Fibroblast of skin of abdomen (primary cell): ENCODE results near the gene AHSA1. TPM values are rescaled to one million over a fixed set of nuclear protein-coding genes. Genes with fewer than 3 reads are reported as not detected.
A peak's percentile ranks its signal among the peaks of the same experiment; 100 is the strongest.
"Not testable (repeated sequence)": the region's sequence is repeated elsewhere in the genome, so short reads cannot be mapped to it uniquely, and the experiment has no call there.

Experiments used
- DNase-seq: peaks from one replicate; pipeline ENCODE4 v3.0.0-alpha.2; 2013
- polyA plus RNA-seq, 2 experiments: library from polyadenylated mRNA; unstranded; fragments of 120-200 nt; gene quantifications; one replicate each; pipeline ENCODE4 v1.2.1, GENCODE V29; 2013; ENCODE audit not compliant: insufficient read length in 2 of 2

AHSA1 gene
- polyA plus RNA-seq (2013, experiment 1 of 2; ENCODE audit: insufficient read length) = 132 TPM
- 121 TPM for polyA plus RNA-seq (2013, experiment 2 of 2; ENCODE audit: insufficient read length)

DNA sequence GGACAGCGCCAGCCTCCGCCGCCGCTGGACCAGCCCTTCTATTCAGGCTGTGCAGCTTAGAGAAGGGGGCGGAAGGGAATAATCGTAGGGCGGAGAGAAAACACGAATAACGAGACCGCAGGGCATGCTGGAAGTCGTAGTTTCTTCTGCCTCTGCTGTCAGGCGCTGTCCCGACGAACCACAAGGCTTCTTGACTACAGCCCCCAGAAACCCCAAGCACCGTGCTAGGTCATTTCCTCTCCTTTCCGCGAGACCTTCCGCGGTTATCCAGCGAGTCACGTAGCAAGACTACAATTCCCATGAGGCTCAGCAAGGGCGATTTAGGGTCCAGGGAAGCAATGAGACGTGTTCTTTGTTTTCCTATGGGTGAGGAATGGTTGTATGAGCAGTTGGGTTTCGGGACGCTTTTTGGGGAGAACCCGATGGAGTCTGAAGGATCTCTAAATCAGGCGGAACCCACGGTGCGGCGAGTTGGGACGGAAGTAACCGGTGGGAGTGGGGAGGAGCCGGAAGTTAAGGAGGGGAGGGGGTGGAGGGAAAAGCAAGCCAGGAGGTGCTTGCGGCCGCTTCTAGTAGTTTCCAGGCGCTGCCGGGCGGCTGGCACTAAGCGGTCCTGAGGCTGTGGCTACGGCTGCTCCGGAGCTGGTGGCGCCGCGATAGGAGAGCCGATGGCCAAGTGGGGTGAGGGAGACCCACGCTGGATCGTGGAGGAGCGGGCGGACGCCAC, at the start of gene AHSA1, which contains the start of gene VIPAS39:
Gene AHSA1 (plus strand): TSS at position 572 of the 727 bp plus-strand sequence. CDS start 97 bp downstream, at position 669.
Gene VIPAS39 (minus strand): TSS at position 80 of the 727 bp plus-strand sequence. CDS start 3,499 bp downstream, outside the sequence.
- DNase-seq = peak; percentile 99

DNA sequence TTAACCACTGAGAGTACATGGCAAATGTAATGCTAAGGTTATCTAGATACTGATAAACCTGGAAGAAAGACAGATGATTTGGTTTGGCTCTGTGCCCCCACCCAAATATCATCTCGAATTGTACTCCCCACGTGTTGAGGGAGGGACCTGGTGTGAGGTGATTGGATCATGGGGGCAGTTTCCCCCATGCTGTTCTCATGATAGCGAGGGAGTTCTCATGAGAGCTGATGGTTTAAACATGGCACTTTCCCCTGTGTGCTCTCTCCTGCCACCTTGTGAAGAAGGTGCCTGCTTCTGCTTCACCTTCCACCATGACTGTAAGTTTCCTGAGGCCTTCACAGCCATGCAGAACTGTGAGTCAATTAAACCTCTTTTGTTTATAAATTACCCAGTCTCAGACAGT, 48.8 kb upstream of the AHSA1 start:
- no peak for DNase-seq

DNA sequence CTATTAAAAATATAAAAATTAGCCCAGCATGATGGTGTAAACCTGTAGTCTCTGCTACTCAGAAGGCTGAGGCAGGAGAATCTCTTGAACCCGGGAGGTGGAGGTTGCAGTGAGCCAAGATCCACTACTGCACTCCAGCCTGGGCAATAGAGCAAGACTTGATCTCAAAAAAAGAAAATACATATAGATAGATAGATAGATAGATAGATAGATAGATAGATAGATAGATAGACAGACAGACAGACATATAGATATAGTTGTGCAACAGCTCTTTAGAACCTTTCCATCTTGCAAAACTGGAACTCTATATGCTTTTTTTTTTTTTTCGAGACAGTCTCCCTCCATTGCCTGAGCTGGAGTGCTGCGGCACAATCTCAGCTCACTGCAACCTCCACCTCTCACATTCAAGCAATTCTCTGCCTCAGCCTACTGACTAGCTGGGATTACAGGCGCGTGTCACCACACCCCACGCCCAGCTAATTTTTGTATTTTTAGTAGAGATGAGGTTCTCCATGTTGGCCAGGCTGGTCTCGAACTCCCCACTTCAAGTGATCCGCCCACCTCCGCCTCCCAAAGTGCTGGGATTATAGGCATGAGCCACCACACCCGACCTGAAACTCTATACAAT, 42.4 kb upstream of the AHSA1 start:
- DNase-seq = not testable (repeated sequence)

DNA sequence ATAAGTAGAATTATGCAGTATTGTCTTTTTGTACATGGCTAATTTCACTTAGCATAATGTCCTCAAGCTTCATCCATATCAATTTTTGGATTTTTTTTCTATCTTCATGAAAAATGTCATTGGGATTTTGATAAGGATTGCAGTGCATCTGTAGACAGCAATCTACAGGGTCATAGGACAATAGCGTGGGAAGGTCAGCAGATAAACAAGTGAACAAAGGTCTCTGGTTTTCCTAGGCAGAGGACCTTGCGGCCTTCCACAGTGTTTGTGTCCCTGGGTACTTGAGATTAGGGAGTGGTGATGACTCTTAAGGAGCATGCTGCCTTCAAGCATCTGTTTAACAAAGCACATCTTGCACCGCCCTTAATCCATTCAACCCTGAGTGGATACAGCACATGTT, 41.8 kb upstream of the AHSA1 start:
- DNase-seq = not testable (repeated sequence)

DNA sequence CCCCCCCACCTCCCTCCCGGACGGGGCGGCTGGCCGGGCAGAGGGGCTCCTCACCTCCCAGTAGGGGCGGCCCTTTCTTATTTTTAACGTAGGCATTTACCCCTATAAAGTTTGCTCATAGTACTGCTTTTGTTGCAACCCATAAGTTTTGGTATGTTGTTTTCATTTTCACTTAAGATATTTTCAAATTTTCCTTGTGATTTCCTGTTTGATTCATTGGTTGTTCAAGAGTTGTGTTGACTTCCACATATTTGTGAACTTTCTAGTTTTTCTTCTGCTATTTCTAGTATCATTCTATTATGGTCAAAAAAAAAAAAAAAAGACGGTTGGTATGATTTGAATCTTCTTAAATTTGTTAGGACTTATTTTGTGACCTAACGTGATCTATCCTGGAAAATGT, 41.1 kb upstream of the AHSA1 start:
- DNase-seq = no peak

DNA sequence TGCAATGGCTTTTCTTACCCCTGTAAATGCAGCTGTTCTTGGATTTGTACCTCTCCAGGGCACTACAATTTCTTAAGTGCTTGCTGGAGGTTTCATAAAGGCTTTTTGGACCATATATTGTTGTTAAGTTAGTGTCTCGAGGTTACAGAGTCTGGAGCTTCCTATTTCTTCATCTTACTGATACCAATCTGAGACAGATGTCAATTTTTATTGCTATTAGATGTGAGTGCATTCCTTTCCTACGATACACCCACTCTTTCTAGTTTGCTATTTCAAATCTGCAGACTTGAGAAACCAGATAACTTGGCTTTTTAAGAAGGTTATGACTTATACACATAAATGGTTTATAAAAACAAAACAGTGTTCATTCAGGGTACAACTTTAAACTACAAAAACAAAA, 36.7 kb upstream of the AHSA1 start:
- peak; percentile 30 for DNase-seq

DNA sequence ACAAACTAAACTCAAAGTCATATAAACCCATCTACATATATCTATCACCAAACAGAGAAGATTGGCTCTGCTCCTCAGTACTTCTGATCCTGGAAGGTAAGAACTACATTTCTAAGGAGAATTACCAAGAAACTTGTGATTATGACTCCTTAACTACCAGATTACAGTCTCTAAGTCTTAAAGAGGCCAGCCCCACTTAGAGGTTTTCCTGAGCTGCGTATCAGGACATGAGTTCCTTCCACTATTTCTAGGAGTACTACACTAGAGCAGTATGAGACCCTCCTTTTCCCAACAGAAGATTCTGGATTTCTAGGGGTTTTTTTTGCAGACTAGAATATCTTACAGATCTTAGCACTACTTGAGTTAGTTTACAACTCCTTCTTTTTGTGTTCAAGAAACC, 34.5 kb upstream of the AHSA1 start, which contains the start of gene NOXRED1:
Gene NOXRED1 (minus strand): TSS at position 101 of the 400 bp plus-strand sequence. CDS start 634 bp downstream, outside the sequence.
- DNase-seq = no peak

DNA sequence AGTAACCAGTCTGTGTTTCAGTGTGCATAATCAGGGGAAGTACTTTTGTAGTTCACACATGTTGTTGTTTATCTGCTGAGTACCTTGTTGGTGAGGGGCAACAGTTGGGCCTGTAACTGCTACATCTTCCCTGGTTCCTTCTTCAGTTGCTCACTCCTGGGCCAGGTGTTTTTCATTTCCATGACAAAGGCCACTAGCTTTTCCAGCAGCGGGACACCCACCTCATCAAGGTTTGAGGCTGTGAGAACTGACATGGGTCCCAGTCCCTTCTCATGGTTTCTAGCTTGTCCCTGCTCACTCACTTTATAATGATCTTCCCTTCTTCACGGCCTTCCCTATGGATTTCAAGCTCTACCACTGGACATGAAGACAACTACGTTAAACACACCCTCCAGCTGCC, 33.0 kb upstream of the AHSA1 start:
- DNase-seq = no peak

DNA sequence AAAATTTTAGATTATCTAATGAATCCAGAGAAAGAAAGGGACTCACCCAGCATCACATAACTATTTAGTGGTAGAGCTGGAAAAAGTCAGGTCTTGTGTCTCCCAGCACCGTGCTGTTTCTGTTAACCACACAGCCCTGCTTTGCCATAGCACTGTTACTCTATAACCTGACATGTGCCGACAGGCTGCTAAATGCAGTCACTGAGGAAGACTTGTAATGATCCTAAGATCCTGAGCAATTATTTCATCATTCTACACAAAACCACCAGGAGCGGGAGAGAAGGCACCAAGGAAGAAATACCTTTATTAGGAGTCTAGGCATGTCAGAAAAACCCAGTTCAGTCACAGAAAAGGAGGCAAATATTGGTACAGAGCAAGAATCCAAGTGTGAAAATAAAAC, 31.5 kb upstream of the AHSA1 start:
- DNase-seq = no peak

DNA sequence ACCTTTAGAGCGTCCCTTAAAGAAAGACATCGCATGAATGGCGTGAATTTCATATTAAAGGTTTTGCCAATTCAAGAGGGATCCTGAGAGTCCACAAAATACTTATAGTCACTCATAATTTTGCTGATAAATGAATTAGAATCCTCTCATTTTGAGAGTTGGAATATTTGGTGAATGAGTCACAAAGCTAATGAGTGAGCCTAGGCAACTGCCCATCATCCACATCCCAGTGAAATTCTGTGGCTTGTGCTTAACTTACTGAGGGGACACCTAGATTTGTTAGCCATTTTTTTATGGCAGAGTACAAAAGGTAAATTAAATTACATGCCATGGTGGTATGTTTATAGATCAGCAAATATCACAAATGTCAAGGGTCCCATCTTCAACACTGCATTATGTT, 21.9 kb upstream of the AHSA1 start:
- peak; percentile 27 for DNase-seq

DNA sequence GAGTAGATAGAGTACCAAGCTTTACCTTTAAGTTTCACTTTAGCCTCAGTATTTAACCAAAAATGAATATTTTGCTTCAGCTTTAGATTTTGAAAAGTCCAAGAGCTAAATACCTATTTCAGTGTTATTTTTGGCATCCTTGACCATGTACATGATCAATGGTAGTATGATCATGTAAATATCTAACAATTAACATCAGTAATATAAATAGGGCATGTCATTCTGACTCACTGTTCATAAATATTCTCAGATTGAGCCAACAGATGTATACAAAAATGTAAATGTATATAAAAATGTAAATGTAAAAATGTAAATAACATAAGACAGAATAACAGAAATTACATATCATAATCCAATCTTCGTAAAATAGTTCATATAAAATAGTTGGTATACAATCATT, 19.3 kb upstream of the AHSA1 start:
- DNase-seq = no peak

DNA sequence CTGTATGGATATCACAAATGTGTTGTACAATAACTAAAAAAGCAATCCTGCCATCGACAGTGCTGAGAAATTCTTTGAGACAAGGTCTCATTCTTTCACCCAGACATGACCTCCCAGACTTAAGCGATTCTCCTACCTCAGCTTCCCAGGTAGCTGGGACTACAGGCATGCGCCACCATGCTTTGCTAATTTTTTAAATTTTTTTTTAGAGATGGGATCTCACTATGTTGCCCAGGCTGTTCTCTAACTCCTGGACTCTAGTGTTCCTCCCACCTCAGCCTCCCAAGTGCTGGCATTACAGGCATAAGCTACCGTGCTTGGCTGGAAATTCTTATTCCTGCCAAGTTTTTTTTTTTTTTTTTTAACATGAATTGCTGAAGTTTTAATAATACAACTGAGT, 18.0 kb upstream of the AHSA1 start:
- no peak for DNase-seq

DNA sequence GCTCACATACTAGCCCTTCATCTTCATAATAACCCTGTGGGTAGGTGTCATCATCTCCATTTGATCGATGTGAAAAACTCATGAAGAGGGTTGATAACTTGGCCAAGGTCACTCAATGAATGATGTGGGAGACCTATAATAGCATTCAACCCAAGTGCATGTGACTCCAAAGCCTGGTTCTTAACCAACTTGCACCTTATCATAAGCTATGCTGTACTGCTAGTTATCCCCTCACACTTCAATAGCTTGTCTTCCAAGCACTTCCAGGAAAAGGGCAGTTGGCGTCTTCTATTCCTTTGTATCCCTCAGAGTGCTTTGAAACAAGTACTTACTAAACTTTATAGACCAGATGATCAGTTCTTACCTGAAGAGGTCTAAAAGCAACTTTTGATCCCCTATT, 15.7 kb upstream of the AHSA1 start:
- DNase-seq = no peak

DNA sequence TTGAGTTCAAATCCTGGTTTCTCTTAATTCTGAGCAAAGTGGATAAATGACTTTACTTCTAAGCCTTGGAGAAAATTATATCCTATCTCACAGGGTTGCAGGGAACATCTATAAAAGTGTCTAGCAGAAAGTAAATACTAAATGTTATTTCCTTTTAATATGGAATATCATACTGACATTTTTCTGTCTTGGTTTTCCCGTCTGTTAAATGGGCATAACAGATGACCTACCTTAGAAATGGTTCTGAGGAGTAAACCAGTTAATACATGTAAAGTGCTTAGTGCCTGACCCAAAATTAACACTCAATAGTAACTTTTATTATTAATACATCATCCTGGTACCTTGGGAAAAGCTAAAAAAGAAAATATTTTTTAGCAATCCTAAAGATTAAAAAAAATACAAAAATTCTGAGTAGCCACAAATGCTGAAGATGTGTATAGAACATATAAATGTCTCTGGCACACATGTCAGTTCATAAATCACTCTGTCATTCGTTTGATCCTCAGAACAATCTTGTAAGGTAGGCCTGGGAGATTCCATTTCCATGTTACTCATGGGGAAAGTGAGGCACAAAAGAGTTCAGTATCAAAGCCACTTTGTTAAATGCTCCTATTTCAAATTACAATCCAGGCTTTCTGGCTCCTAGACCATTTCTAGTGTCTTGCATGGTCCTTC, 1.8 kb upstream of the AHSA1 start:
- DNase-seq = no peak

DNA sequence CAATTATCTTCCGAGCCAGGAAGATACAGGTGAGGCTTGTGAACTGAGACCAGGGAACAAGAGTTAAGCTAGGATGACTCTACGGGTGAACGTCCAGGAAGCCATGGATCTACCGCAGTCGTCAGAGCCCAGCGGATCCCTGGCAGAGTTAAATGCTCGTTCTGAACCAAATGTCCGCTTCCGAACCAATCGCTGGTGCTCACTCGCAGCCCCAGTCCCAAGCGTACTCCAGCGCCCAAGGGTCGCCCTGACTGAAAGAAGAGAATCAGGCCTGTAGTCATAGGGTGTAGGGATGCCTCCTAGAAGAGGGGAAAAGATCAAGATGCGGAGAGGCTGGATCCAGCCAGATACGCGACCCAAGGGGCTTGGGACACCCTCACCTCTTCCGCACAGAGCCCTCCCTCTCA, 775 bp upstream of the AHSA1 start:
- DNase-seq = no peak

DNA sequence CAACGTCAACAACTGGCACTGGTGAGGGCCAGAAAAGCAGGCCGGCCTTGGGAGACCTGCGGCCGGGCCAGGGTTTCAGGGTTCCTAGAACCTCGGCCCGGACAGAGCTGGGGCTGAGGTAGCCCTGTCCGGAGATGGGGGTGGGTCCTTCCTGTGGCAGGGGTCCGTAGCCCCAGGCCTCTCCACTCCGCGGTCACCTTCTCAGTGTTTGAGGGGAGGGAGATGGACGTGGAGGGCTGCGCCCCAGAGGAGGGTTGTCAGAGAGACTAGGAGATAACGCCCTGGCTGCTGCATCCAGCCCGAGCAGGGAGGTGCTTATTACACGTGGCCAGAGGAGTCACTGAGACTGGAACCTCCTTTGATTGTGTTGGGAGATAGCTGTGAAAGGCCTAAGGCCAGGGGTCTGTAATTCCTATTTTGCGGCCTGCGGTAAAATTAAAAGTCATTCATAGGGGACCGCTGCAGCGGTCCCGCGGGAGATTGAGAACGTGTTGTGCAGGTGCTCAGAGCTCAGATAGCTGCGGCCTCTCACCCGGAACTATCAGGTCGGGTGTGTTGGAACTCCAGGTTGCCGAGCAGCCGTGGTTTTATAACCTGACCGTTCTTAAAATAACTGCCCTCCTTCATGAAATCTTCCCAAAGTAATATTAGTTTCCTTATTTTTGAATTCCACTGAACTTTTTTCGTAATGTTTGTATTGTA, 507 bp downstream of the AHSA1 start:
- peak; percentile 21 for DNase-seq

DNA sequence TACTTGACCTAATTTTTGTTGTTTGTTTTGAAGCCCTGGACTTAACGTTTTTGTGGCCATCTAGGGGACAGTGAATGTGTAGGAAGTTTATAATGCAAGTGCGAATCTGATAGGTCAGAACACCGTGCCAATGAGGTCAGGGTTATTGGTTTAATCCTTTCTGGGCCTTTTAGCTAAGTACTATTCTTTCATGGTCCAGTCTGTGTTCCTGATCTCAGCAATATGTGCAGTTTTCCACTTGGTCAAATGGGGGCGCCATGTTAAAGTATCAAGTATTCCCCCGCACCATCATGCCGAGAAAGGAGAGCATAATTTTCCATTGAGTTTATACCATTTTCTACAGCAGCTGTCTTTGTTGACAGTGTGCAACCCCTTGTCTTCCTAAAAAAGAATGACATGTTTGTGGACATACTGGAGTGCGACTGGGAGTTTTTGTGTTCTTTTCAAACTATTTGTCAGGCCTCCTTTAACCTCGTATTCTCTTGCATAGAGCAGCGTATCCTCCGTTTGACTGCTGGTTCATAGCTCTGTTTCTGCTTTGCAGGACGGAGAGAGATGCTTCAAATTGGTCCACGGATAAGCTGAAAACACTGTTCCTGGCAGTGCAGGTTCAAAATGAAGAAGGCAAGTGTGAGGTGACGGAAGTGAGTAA, 1.3 kb downstream of the AHSA1 start:
- DNase-seq = peak; percentile 62

DNA sequence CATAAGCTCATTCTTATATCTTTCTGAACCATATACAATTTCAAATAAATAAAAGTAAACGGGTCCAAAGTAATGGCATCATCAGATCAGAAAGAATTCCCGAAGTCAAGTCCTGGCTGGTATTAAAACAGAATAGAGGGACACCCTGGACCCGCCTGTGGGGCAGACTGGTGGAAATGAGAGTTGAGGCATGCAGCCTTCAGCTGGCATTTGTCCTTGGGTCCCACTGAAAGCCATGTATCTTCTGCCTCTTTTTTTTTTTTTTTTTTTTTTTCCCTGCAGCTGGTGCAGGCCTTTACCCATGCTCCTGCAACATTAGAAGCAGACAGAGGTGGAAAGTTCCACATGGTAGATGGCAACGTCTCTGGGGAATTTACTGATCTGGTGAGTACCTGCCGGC, 9.9 kb downstream of the AHSA1 start:
- no peak for DNase-seq

DNA sequence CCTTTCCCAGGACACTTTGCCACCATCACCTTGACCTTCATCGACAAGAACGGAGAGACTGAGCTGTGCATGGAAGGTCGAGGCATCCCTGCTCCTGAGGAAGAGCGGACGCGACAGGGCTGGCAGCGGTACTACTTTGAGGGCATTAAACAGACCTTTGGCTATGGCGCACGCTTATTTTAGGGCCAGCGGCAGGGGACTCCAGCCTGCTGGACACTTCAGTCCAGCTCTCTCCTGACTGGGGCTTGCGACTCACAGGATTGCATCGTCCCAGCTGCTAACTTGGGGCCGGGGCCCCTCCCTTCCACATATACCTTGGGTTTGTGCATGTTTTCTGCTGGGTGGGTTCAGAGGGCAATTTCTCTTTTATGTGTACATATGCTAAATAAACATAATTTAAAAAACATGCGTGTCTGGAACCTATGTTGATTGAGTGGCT, 11.2 kb downstream of the AHSA1 start:
- DNase-seq = no peak

DNA sequence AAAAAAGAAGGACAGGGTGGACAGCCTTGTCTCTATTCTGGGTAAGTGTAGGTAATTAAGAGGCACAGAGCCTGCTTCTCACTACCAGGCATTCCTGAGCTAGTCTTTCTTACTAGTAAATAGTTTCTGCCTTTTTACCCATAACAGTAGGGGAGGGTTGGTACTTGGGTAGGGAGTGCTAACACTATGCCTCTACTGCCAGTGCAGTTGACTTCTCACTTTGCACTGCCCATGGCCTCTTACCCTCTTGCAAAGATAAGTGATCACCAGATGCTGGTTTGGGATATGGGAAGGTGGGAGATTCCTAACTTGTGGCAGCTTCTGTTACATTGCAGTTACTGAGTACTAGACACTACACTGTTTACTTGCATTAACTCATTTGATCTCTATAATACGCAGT, 11.6 kb downstream of the AHSA1 start:
- no peak for DNase-seq

DNA sequence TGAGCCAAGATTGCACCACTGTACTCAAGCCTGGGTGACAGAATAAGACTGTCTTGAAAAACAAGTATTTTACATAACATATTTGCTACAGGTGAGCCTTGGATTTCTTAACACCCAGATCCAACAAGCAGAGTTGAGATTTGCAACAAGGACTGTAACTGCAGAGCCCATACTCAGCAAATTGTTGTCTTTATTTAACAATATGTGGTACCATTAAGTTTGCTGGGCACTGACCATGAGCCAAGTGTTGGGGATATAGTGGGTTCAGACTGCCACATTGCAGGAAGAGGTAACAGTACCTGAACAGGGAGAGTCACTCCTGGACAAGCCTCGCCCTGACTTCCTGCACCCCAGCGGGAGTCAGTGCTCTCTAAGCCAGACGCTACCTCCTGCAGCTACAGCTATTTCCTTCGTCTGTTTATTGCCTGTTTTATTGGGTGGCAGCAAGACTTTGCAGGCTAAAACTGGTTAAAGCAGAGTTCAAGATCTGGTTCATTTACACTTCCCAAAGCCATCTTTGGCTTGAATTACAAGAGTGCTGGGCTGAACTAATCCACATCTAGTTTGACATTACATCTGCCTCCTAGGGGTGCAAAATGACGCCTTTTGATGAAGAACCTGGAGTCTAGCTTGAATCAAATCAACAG, 12.5 kb downstream of the AHSA1 start:
- DNase-seq = no peak

DNA sequence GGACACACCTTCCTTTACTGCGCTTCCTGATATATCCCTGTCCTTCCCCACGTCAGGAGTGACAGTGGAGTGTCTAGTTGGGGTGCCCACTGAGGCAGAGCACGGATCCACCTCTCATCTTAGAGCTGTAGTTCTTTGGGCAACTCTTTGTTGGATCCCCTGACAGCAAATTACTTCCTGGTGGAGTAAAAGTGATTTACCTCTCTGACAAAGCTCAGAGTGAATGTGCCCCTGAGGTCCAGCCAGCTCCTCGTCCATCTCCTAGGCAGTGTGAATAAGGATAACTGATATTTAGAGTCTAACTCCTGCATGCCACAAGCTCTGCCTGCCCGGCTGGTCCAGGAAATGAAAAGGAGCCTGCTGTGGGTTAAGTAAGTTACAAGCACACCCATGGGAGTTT, 16.0 kb downstream of the AHSA1 start:
- DNase-seq = no peak
